ENCODE results near the gene TSPAN15. TPM values are rescaled to one million over a fixed set of nuclear protein-coding genes. Genes with fewer than 3 reads are reported as not detected.

Gene TSPAN15
- total and polyA plus RNA-seq, 2 experiments from 2014 or later: 0.34 TPM; not detected in 1

DNA sequence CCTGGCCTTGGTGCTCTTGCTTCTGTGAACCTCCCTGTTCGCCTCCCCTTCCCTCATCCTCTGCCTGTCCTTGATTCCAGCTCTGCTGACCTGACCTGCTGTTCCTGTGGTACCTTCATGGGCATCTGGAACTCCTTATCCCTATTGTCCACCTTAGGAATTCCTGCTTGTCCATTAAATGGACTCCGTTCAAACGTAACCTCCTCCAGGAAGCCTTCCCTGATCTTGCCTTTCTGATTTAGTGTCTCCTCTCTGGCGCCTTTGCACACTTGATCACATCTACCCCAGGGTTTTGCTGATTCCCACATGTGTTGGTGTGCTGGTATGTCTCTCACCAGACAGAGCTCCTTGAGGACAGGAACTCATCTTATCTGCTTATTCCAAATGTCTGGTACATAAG is 20.9 kb downstream of the TSPAN15 start:
- no peak for TF ChIP-seq EZH2phosphoT487 (IDR thresholded peaks at IDR 0.05; ENCODE audit: insufficient read depth, low read depth)
- TF ChIP-seq EZH2 (IDR thresholded peaks at IDR 0.05; ENCODE audit: insufficient read depth, poor library complexity, severe bottlenecking): no peak

DNA sequence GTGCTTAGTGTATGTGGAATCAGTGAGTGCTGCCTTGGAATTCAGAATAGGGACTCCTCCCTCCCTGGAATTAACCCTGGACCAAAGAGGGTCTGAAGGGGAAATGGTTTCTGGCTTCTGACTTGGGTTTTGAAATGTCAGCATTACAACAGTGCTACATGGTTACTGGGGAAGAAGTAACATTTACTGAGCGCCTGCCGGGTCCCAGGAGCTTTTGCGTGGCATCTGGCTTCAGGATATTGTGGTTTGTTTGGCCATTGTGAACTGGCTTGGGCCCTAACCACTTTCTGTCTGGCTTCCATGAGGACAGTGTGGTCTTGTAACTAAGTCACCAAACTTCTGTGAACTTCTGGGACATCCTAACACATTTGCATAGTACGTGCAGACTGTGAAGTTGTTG is 21.3 kb downstream of the TSPAN15 start:
- H3K9me3 ChIP-seq (ENCODE audit: low read depth): no peaks in the 10 kb centered on the region
- no peaks in the 10 kb centered on the region for H3F3A ChIP-seq (ENCODE audit: insufficient read depth)
- H3K9ac ChIP-seq: no peak overlapping the region
- H3K27ac ChIP-seq: no peak overlapping the region
- peaks cover 11% of the 10 kb centered on the region for H3K4me1 ChIP-seq (ENCODE audit: insufficient read depth)
- H4K20me1 ChIP-seq (ENCODE audit: insufficient read depth): no peaks in the 10 kb centered on the region
- H3K36me3 ChIP-seq (ENCODE audit: low read depth): no peaks in the 10 kb centered on the region
- H3K4me3 ChIP-seq: no peak overlapping the region
- WGBS, 2 experiments (ENCODE audit: low coverage in 1 of 2, low lambda C conversion rate in 2 of 2, missing lambda C conversion rate in 2 of 2): 60 to 65% methylated on average over 4 of the region's 4 CpGs
- H3K9me2 ChIP-seq (ENCODE audit: insufficient read depth): no peaks in the 10 kb centered on the region
- in situ Hi-C loops (cut with MboI): no loop called here
- H3K79me2 ChIP-seq (ENCODE audit: insufficient read depth): no peaks in the 10 kb centered on the region
- peaks cover 18% of the 10 kb centered on the region; the same call in 1 of the 2 replicates for H3K27me3 ChIP-seq (replicated peaks; ENCODE audit: insufficient read depth)
- TF ChIP-seq EZH2 (IDR thresholded peaks at IDR 0.05; ENCODE audit: insufficient read depth, poor library complexity, severe bottlenecking) (no peak), EZH2phosphoT487 (IDR thresholded peaks at IDR 0.05; ENCODE audit: insufficient read depth, low read depth) (no peak)
- no peak for DNase-seq
- H2AFZ ChIP-seq: no peak overlapping the region
- no peak overlapping the region for H3K4me2 ChIP-seq (ENCODE audit: unreplicated experiment)

More for the DNA sequence above, 20.9 kb downstream of the TSPAN15 start:
- in situ Hi-C loops (cut with MboI): no loop called here
- Histone ChIP-seq H3F3A (ENCODE audit: insufficient read depth) (no peaks in the 10 kb centered on the region), H3K9me2 (ENCODE audit: insufficient read depth) (no peaks in the 10 kb centered on the region), H3K9ac (no peak overlapping the region), H3K79me2 (ENCODE audit: insufficient read depth) (no peaks in the 10 kb centered on the region), H3K27me3 (replicated peaks; ENCODE audit: insufficient read depth) (peaks cover 18% of the 10 kb centered on the region; the same call in 1 of the 2 replicates), H4K20me1 (ENCODE audit: insufficient read depth) (no peaks in the 10 kb centered on the region), H3K4me2 (ENCODE audit: unreplicated experiment) (no peak overlapping the region), H2AFZ (no peak overlapping the region), H3K27ac (no peak overlapping the region), H3K9me3 (ENCODE audit: low read depth) (no peaks in the 10 kb centered on the region), H3K4me3 (no peak overlapping the region), H3K4me1 (ENCODE audit: insufficient read depth) (peaks cover 11% of the 10 kb centered on the region), H3K36me3 (ENCODE audit: low read depth) (no peaks in the 10 kb centered on the region)
- DNase-seq: no peak
- 71 to 80% methylated on average over 4 of the region's 4 CpGs for WGBS, 2 experiments (ENCODE audit: low coverage in 1 of 2, low lambda C conversion rate in 2 of 2, missing lambda C conversion rate in 2 of 2)

DNA sequence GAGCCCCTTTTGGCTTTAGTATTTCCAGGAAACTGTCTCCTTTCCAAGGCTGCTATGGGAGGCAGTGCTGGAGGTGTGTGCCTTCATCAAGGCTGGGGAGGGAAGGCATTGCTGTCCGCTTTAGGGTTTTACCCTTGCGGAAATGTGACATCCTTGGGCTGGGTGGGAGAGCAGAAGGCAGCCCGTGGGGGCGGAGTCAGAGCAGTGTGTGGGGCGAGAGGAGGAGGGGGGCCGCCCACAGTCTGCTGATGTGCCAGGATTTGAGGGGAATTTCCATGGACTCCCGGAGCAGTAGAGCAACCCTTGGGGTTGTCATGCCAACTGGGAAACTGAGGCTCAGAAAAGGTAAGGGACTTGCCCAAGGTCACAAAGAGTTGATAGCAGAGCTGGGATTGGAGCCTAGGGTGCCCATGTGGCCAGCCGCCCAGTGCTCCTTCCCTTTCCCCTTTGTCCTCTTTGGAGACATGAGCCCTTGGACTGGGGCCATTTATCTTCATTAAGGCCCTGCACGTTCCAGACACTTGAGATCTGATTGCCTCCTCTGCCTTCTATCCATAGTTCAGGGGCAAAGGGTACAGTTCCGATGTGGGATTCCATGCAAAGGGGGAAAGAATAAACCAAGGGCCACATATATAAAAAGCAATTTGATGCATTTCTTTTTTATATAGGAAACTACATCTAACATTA is 22.2 kb downstream of the TSPAN15 start:
- Histone ChIP-seq H3K79me2 (ENCODE audit: insufficient read depth) (no peaks in the 10 kb centered on the region), H3K27ac (no peak overlapping the region), H3K9me3 (ENCODE audit: low read depth) (no peaks in the 10 kb centered on the region), H3K4me3 (no peak overlapping the region), H2AFZ (no peak overlapping the region), H3K4me1 (ENCODE audit: insufficient read depth) (peaks cover 11% of the 10 kb centered on the region), H3K9ac (no peak overlapping the region), H3K36me3 (ENCODE audit: low read depth) (no peaks in the 10 kb centered on the region), H4K20me1 (ENCODE audit: insufficient read depth) (no peaks in the 10 kb centered on the region), H3K9me2 (ENCODE audit: insufficient read depth) (no peaks in the 10 kb centered on the region), H3K27me3 (replicated peaks; ENCODE audit: insufficient read depth) (peaks cover 18% of the 10 kb centered on the region; the same call in 1 of the 2 replicates), H3F3A (ENCODE audit: insufficient read depth) (no peaks in the 10 kb centered on the region), H3K4me2 (ENCODE audit: unreplicated experiment) (no peak overlapping the region)
- in situ Hi-C loops (cut with MboI): no loop called here
- no peak for DNase-seq
- TF ChIP-seq EZH2 (IDR thresholded peaks at IDR 0.05; ENCODE audit: insufficient read depth, poor library complexity, severe bottlenecking): no peak
- TF ChIP-seq EZH2phosphoT487 (IDR thresholded peaks at IDR 0.05; ENCODE audit: insufficient read depth, low read depth): no peak
- WGBS, 2 experiments (ENCODE audit: low coverage in 1 of 2, low lambda C conversion rate in 2 of 2, missing lambda C conversion rate in 2 of 2): 64 to 66% methylated on average over 8 to 10 of the region's 10 CpGs

DNA sequence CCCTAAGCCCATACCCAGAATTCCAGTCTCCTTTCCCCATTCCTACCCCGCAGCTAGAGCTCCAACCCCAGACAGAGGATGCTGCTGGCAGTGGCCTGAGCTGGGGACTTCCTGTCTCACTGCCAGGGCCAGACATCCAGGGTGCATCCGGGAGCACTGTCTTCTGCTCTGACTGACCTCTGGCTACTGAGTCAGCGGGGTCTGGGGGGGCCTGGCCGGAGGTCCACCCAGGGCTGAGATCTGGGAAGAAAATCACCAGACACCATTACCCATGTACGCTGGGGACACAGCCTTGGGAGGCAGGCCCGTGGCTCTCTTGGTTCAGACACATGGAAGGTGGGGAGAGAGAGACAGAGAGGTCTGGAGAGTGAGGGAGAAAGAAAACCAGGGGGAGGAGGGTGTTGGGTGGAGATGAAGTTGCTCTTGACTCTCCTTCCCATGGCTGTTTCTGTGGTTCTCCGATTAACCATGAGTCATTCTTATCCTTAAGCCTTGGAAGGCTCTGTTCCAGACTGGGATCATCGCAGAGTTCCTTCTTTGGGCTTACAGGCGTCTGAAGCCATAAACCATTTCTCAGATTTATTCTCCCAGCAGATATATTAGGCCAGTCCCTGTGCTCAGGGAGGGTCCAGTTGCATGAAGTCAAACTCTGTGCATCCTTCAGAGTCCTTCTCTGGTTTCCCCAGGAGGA is 23.6 kb downstream of the TSPAN15 start:
- Histone ChIP-seq H3K9me2 (ENCODE audit: insufficient read depth) (no peaks in the 10 kb centered on the region), H3K27me3 (replicated peaks; ENCODE audit: insufficient read depth) (peaks cover 19% of the 10 kb centered on the region; the same call in 1 of the 2 replicates), H3K4me3 (no peak overlapping the region), H3K4me1 (ENCODE audit: insufficient read depth) (peaks cover 11% of the 10 kb centered on the region), H3K79me2 (ENCODE audit: insufficient read depth) (no peaks in the 10 kb centered on the region), H3K9me3 (ENCODE audit: low read depth) (no peaks in the 10 kb centered on the region), H3K36me3 (ENCODE audit: low read depth) (no peaks in the 10 kb centered on the region), H2AFZ (peak overlapping the region; percentile 40; the same call in 1 of the 2 replicates), H4K20me1 (ENCODE audit: insufficient read depth) (no peaks in the 10 kb centered on the region), H3K4me2 (ENCODE audit: unreplicated experiment) (peak overlapping the region; percentile 17), H3K27ac (peak overlapping the region; percentile 13; the same call in 1 of the 2 replicates), H3K9ac (no peak overlapping the region), H3F3A (ENCODE audit: insufficient read depth) (no peaks in the 10 kb centered on the region)
- 31 to 42% methylated on average over 8 to 9 of the region's 9 CpGs for WGBS, 2 experiments (ENCODE audit: low coverage in 1 of 2, low lambda C conversion rate in 2 of 2, missing lambda C conversion rate in 2 of 2)
- TF ChIP-seq EZH2phosphoT487 (IDR thresholded peaks at IDR 0.05; ENCODE audit: insufficient read depth, low read depth): no peak
- TF ChIP-seq EZH2 (IDR thresholded peaks at IDR 0.05; ENCODE audit: insufficient read depth, poor library complexity, severe bottlenecking): no peak
- DNase-seq: peak; percentile 88
- in situ Hi-C loops (cut with MboI): no loop called here

All from GM23248 (cell line).